ENCODE results near the gene BABAM1. TPM values are rescaled to one million over a fixed set of nuclear protein-coding genes. Genes with fewer than 3 reads are reported as not detected.
"Not testable (repeated sequence)": the region's sequence is repeated elsewhere in the genome, so short reads cannot be mapped to it uniquely, and the experiment has no call there.

Gene BABAM1
- total RNA-seq, 2 donors from 2014 or later = 86.6 to 96.1 TPM

DNA sequence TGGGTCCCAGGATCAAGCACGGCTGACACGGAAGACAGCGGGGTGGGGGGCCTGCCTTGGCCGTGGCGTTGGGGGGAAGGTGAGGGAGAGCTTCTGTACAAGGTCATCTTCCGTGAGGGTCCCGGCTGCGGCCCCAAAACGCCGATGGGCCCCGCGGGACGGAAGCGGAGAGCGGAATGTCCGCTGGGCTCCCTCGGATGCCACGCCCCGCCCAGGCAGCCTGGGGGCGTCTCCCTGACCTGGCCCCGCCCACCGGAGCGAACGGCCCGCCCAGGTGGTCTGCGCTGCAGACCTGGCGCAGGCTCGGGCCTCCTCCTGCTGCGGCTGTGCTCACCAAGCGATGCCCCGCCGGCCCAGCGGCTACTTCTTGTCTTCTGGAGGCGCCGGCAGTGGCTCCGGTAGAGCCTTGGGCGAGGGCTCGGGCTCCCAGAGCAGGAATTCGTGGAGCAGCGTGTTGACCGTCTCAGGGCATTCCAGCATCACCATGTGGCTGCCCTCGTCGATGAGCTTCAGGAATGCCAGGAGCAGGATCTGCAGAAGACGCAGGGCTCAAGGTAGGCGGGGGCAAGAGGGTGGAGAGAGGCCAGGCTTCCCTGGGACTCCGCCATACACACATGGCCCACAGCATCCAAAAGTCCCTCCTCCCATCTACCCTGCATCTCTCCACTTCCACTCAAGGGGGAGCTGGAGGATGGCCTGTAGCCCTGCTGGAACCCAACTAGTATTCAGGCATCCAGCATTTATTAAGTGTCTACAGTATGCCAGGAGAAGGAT, 25.2 kb downstream of the BABAM1 start:
- DNase-seq (peak; percentile 83 to 90), ATAC-seq (replicated peaks in 1 of 2) (peak; percentile 94 to 96)
- Mint-ChIP-seq H3K27ac (no peak overlapping the region), H3K4me3 (peak overlapping the region; percentile 88 to 90), H3K4me1 (ENCODE audit: low read depth) (peaks cover 23% of the 10 kb centered on the region), H3K9me3 (no peaks in the 10 kb centered on the region), H3K36me3 (ENCODE audit: insufficient read depth in 2 of 2) (no peaks in the 10 kb centered on the region), H3K27me3 (ENCODE audit: low read depth) (no peaks in the 10 kb centered on the region)

DNA sequence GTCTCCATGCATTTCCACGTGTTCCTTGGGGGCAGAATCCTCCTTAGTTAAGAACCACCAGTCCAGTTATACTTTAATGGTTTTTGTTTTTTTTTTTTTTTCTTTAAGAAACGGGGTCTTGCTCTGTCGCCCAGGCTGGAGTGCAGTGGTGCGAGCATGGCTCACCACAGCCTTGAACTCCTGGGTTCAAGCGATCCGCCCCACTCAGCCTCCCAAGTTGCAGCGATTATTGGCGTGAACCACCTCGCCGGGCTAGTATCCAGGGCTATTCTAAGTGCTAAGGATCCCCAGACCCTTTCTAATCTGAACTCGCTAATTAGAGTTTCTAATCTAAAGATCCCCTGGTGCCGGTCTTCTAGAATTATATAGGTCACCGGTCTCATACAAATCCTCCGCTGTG, 26.4 kb downstream of the BABAM1 start:
- Mint-ChIP-seq H3K36me3 (ENCODE audit: insufficient read depth in 2 of 2) (peaks cover 0 to 3% of the 10 kb centered on the region in 2 donors), H3K4me3 (no peak overlapping the region), H3K9me3 (no peaks in the 10 kb centered on the region), H3K27ac (no peak overlapping the region), H3K27me3 (ENCODE audit: low read depth) (no peaks in the 10 kb centered on the region), H3K4me1 (ENCODE audit: low read depth) (peaks cover 23% of the 10 kb centered on the region)
- ATAC-seq (replicated peaks in 1 of 2) (no peak), DNase-seq (no peak)

- DNase-seq (peak; percentile 69 to 79), ATAC-seq (replicated peaks in 1 of 2) (no peak)
- no peak overlapping the region for H3K4me3 Mint-ChIP-seq
- no peak overlapping the region for H3K27ac Mint-ChIP-seq
- H3K4me1 Mint-ChIP-seq (ENCODE audit: low read depth) = peaks cover 23% of the 10 kb centered on the region
- H3K27me3 Mint-ChIP-seq (ENCODE audit: low read depth) = no peaks in the 10 kb centered on the region
- peaks cover 0 to 3% of the 10 kb centered on the region in 2 donors for H3K36me3 Mint-ChIP-seq (ENCODE audit: insufficient read depth in 2 of 2)
- H3K9me3 Mint-ChIP-seq = no peaks in the 10 kb centered on the region
Observed at GRCh38 chr19:17294051-17294891, 27.0 kb downstream of the BABAM1 start.

- H3K27ac Mint-ChIP-seq, H3K4me3 Mint-ChIP-seq: not testable (repeated sequence)
Observed at GRCh38 chr19:17295551-17295950, 28.3 kb downstream of the BABAM1 start.

DNA sequence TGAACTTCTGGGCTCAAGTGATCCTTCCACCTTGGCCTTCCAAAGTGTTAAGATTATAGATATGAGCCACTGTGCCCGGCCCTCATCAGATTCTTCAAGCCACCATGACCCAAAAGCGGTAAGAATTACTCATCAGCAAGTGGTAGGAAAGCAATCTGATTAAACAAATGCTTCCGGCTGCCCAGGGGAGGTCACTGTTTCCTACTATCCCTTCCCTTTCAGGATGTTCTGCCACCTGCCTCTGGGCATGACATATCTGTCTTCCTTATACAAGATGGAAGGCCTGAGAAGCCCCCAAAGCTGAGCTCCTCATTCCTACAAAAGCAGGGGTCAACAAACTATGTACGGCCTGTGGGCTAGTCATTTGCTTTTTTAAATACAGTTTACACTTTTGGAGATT, 29.0 kb downstream of the BABAM1 start:
- ATAC-seq (replicated peaks in 1 of 2) = no peak
- no peaks in the 10 kb centered on the region for H3K27me3 Mint-ChIP-seq (ENCODE audit: low read depth)
- DNase-seq = no peak
- H3K4me1 Mint-ChIP-seq (ENCODE audit: low read depth) = peaks cover 23% of the 10 kb centered on the region
- H3K36me3 Mint-ChIP-seq (ENCODE audit: insufficient read depth in 2 of 2) = peaks cover 0 to 3% of the 10 kb centered on the region in 2 donors
- no peak overlapping the region for H3K4me3 Mint-ChIP-seq
- peak overlapping the region; percentile 60 for H3K27ac Mint-ChIP-seq
- H3K9me3 Mint-ChIP-seq = no peaks in the 10 kb centered on the region

More at GRCh38 chr19:17295551-17295950, 28.3 kb downstream of the BABAM1 start:
- not testable (repeated sequence) for DNase-seq; H3K36me3 Mint-ChIP-seq (ENCODE audit: insufficient read depth in 2 of 2); ATAC-seq (replicated peaks in 1 of 2); H3K27me3 Mint-ChIP-seq (ENCODE audit: low read depth); H3K9me3 Mint-ChIP-seq
- H3K4me1 Mint-ChIP-seq (ENCODE audit: low read depth) = peaks cover 23% of the 10 kb centered on the region

- DNase-seq = no peak
- ATAC-seq (replicated peaks in 1 of 2) = no peak
- Mint-ChIP-seq H3K27me3 (ENCODE audit: low read depth) (no peaks in the 10 kb centered on the region), H3K4me3 (no peak overlapping the region), H3K27ac (no peak overlapping the region), H3K36me3 (ENCODE audit: insufficient read depth in 2 of 2) (peaks cover 0 to 3% of the 10 kb centered on the region in 2 donors), H3K9me3 (no peaks in the 10 kb centered on the region), H3K4me1 (ENCODE audit: low read depth) (peaks cover 21% of the 10 kb centered on the region)
Observed at GRCh38 chr19:17296976-17297375, 29.7 kb downstream of the BABAM1 start.

DNA sequence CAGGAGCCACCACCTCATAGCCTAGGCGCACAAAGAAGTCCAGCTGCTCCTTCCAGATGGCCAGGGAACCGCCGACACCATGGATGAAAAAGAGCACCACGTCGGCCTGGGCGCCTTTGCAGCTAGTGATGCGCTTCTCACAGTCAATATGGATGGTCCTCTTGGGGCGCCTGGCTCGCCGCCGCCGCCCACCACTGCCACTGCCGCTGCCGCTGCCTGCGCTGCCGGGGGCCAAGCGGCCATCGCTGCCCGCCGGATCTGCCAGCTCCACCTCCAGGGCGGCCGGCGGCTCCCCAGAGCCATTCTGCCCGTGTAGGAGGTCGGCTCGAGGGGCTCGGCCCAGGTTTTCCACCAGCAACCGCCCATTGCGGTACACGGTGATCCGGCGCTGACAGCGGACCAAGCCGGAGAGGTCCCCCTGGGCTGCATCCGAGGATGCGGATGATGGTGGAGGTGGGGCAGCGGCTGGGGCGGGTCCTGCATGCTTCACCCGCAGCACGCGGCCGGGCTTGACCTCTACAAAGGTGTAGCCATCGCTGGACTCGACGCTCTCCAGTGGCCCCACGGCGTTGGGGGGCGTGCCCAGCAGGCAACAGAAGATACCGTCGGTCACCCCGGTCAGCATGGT, 33.9 kb downstream of the BABAM1 start:
- Mint-ChIP-seq H3K4me3 (no peak overlapping the region), H3K27me3 (ENCODE audit: low read depth) (no peaks in the 10 kb centered on the region), H3K36me3 (ENCODE audit: insufficient read depth in 2 of 2) (peaks cover 0 to 3% of the 10 kb centered on the region in 2 donors), H3K4me1 (ENCODE audit: low read depth) (peaks cover 31% of the 10 kb centered on the region), H3K9me3 (no peaks in the 10 kb centered on the region), H3K27ac (no peak overlapping the region)
- DNase-seq = no peak
- ATAC-seq (replicated peaks in 1 of 2) = no peak

GRCh38 chr19:17302391-17303166, 35.3 kb downstream of the BABAM1 start:
- Mint-ChIP-seq H3K36me3 (ENCODE audit: insufficient read depth in 2 of 2) (peaks cover 0 to 3% of the 10 kb centered on the region in 2 donors), H3K27me3 (ENCODE audit: low read depth) (no peaks in the 10 kb centered on the region), H3K9me3 (no peaks in the 10 kb centered on the region), H3K4me1 (ENCODE audit: low read depth) (peaks cover 37% of the 10 kb centered on the region), H3K4me3 (peak overlapping the region; percentile 78 to 80), H3K27ac (no peak overlapping the region)
- ATAC-seq (replicated peaks in 1 of 2) (peak in 1 of 2 donors; percentile 2), DNase-seq (no peak)

DNA sequence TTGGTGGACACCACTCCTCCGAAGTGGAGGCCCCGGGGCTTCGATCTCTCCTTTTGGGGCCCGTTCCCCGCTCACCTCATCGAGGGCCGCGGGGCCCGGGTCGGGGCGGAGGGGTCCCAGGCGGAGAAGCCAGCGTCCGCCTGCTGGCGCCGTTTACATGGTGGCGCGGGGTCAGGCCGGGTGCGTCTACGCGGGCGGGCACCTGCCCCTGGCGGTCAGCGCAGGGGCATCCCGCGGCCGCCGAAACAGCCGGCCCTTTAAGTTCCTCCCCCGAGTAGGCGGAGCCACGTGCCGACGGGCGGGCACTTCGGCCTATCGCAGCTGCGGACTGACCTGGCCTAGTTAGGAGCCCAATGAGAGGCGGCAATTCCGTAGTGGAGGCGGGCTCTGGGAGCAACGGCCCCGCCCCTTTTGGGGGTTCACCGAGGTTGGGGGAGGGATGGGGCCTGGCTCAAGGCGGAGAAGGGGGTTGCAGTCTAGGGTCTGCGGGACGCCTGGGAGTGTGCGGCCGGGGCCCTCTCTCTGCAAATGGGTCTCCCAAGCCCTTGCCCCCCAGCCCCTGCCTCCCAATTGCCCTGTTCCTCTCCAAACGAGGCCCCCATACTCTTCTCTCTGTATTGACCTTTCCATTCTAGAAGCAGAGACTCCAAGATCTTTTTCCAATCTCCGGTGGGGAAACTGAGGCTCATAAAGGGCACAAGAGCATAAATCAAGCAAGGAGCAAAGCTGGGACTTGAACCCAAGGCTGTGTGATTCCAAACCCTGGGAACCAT, 36.1 kb downstream of the BABAM1 start, which contains the start of gene ABHD8:
TSS of gene ABHD8 (minus strand) at position 259 of the 773 bp plus-strand sequence. CDS start 1,809 bp downstream, outside the sequence.
- peak; percentile 97 to 98 for DNase-seq
- Mint-ChIP-seq H3K27ac (no peak within 1 kb of the TSS), H3K36me3 (ENCODE audit: insufficient read depth in 2 of 2) (no peaks in the 10 kb centered on the region), H3K27me3 (ENCODE audit: low read depth) (no peaks in the 10 kb centered on the region), H3K9me3 (no peaks in the 10 kb centered on the region), H3K4me3 (peak within 1 kb of the TSS; percentile 78 to 94), H3K4me1 (ENCODE audit: low read depth) (peaks cover 43% of the 10 kb centered on the region)
- peak; percentile 73 to 76 for ATAC-seq (replicated peaks in 1 of 2)

DNA sequence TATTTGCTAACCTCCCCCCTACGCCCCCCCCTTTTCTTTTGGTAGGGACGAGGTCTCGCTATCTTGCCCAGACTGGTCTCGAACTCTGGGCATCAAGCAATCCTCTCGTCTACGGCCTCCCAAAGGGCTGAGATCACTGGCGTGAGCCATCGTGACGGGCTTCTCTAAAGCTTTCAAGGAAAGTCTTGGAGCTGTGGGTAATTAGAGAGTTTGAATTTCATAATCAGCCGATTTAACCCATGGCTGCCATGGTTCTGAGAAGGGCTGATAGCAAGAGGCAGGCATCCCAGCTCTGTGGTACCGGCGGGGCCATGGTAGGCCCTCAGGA, 36.7 kb downstream of the BABAM1 start:
- ATAC-seq (replicated peaks in 1 of 2) = no peak
- DNase-seq = no peak
- Mint-ChIP-seq H3K27me3 (ENCODE audit: low read depth) (no peaks in the 10 kb centered on the region), H3K36me3 (ENCODE audit: insufficient read depth in 2 of 2) (no peaks in the 10 kb centered on the region), H3K9me3 (no peaks in the 10 kb centered on the region), H3K4me3 (peak overlapping the region; percentile 78 to 80), H3K4me1 (ENCODE audit: low read depth) (peaks cover 45% of the 10 kb centered on the region), H3K27ac (no peak overlapping the region)

DNA sequence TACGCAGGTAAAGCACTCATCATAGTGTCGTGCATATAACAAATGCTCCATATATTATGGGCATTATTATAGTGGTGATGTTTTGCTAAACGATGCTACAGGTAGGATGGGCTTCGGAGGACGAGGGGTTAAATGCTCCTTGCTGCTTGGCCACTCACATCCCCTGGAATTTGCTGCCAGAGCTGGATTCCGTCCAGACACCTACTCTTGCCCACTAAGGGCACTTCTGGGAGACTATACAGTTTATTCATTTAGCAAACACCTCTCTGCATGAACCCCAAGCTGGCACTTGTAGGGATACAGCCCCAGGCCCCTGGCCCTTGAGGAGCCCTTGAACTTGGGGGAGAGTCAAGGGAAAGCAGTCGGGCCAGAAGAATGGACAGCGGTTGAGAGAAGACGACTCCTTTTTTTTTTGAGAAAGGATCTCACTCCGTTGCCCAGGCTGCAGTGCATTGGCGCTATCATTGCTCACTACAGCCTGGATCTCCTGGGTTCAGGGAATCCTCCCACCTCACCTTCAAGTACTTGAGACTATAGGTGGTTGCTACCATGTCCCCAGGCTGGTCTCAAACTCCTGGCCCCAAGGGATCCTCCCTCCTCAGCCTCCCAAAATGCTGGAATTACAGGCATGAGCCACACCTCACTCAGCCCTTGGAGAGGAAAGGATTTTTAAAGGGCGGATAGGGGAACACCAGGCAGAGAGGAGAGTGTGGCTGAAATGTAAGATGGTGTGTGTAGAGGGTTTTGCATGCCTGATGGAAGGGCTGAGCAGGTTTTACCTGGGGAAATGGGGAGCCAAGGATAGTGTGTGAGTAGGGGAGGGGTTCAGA, 37.4 kb downstream of the BABAM1 start:
- H3K4me1 Mint-ChIP-seq (ENCODE audit: low read depth) = peaks cover 47% of the 10 kb centered on the region
- H3K27me3 Mint-ChIP-seq (ENCODE audit: low read depth) = no peaks in the 10 kb centered on the region
- peak overlapping the region; percentile 5 for H3K27ac Mint-ChIP-seq
- DNase-seq (no peak), ATAC-seq (replicated peaks in 1 of 2) (no peak)
- no peaks in the 10 kb centered on the region for H3K36me3 Mint-ChIP-seq (ENCODE audit: insufficient read depth in 2 of 2)
- H3K4me3 Mint-ChIP-seq = peak overlapping the region; percentile 86 to 94
- no peaks in the 10 kb centered on the region for H3K9me3 Mint-ChIP-seq

Data from activated T-cell treated with anti-CD3 and anti-CD28 coated beads, Interleukin-2, amount 50 U/mL, for 72 hours (primary cell).